ENCODE results near the gene CLIP2. TPM values are rescaled to one million over a fixed set of nuclear protein-coding genes. Genes with fewer than 3 reads are reported as not detected.

Gene CLIP2
- total and polyA plus RNA-seq, 2 of the 8 experiments (the other 6 are each of a cell fraction or from before 2014, with no cell fraction given) = 8.3 to 41.5 TPM

- no peak overlapping the region for H2BK15ac ChIP-seq (ENCODE audit: low read length)
- ChIA-PET POLR2A (ENCODE audit: partially characterized antibody) (interaction anchor here (1.2 to 4.4 kb wide), 3 partner anchors 8 to 14 kb away, joined by 3 to 32 read pairs (median 7); no protein-coding TSS in a partner anchor), CTCF (ENCODE audit: partially characterized antibody) (interaction anchor here (0.7 to 6.4 kb wide), 8 partner anchors 9 to 122 kb away, joined by 3 to 47 read pairs (median 6); no protein-coding TSS in a partner anchor)
- peaks cover 4 to 35% (median 16%) of the 10 kb centered on the region in 4 experiments for H3K4me1 ChIP-seq (replicated peaks in 1 of 4; ENCODE audit: control insufficient read depth in 3 of 4, insufficient read depth in 4 of 4, low read length in 3 of 4)
- H4K5ac ChIP-seq (ENCODE audit: insufficient read length, low read depth, low read length) = no peak overlapping the region
- H2AK5ac ChIP-seq (ENCODE audit: low read depth, low read length) = 0 out of 2 replicates have a peak overlapping the region, but pooled peaks have one; percentile 82
- H2BK5ac ChIP-seq (ENCODE audit: low read depth, low read length) = no peak overlapping the region
- no peaks in the 10 kb centered on the region for H3K9me3 ChIP-seq (ENCODE audit: insufficient read depth in 2 of 2, low read depth in 1 of 2, low read length in 1 of 2)
- no peak overlapping the region for H4K8ac ChIP-seq (ENCODE audit: extremely low read depth, insufficient read depth, low read length)
- no peak overlapping the region for H2BK120ac ChIP-seq (replicated peaks; ENCODE audit: low read depth, low read length)
- H3K4me2 ChIP-seq (ENCODE audit: insufficient read depth in 1 of 2, low read depth in 2 of 2, low read length in 2 of 2) = no peak overlapping the region
- no peak overlapping the region for H4K91ac ChIP-seq (replicated peaks; ENCODE audit: insufficient read length, low read length)
- H3K56ac ChIP-seq (replicated peaks; ENCODE audit: insufficient read length, low read depth, low read length) = no peak overlapping the region
- H3K79me1 ChIP-seq (ENCODE audit: low read depth, low read length) = no peaks in the 10 kb centered on the region
- no peak for TF ChIP-seq PHF8 (conservative IDR thresholded peaks at IDR 0.05; ENCODE audit: low read depth, low read length)
- TF ChIP-seq KDM4A (IDR thresholded peaks at IDR 0.05; ENCODE audit: low read depth, low read length, severe bottlenecking) = no peak
- no peak for TF ChIP-seq KDM1A (IDR thresholded peaks at IDR 0.05; ENCODE audit: borderline replicate concordance, low read length)
- TF ChIP-seq EP300 (IDR thresholded peaks at IDR 0.05; ENCODE audit: borderline replicate concordance in 1 of 2, low read depth in 2 of 2, low read length in 2 of 2) = no peak
- no peaks in the 10 kb centered on the region for H3K36me3 ChIP-seq (ENCODE audit: control insufficient read depth in 2 of 4, insufficient read depth in 4 of 4, low read length in 3 of 4)
- peaks cover 5% of the 10 kb centered on the region; the same call in 1 of the 2 replicates for H3K23me2 ChIP-seq (ENCODE audit: low read depth, low read length)
- no peak overlapping the region for H3K9ac ChIP-seq (replicated peaks in 1 of 4; ENCODE audit: extremely low read depth in 1 of 4, low read depth in 3 of 4, low read length in 3 of 4)
- H3K79me2 ChIP-seq (ENCODE audit: control insufficient read depth in 1 of 2, insufficient read depth in 2 of 2, low read length in 2 of 2) = no peaks in the 10 kb centered on the region
- H3K14ac ChIP-seq (ENCODE audit: insufficient read length) = no peak overlapping the region
- H3K18ac ChIP-seq (ENCODE audit: extremely low read depth, low read length) = no peak overlapping the region
- peaks cover 0 to 4% (median 0%) of the 10 kb centered on the region in 4 experiments; a peak in 3 of 7 replicates for H3K27me3 ChIP-seq (replicated peaks in 1 of 4; ENCODE audit: control insufficient read depth in 3 of 4, extremely low read depth in 1 of 4, insufficient read depth in 3 of 4, low read length in 3 of 4)
- no peak overlapping the region for H2AFZ ChIP-seq (ENCODE audit: low read length)
- H2BK12ac ChIP-seq (ENCODE audit: low read depth, low read length) = peak overlapping the region; percentile 80; the same call in 1 of the 2 replicates
- H3K4me3 ChIP-seq (ENCODE audit: extremely low read depth in 1 of 4, insufficient read depth in 2 of 4, low read depth in 3 of 4, low read length in 4 of 4) = no peak overlapping the region
- H3K23ac ChIP-seq (ENCODE audit: insufficient read length) = no peak overlapping the region
- H3K27ac ChIP-seq (ENCODE audit: low read depth, low read length) = no peak overlapping the region
- H3K4ac ChIP-seq (replicated peaks; ENCODE audit: insufficient read length, low read depth, low read length) = peak overlapping the region; percentile 21
- DNase-seq (ENCODE audit: low read depth in 1 of 2, low spot score in 2 of 2) = no peak
- 91% methylated on average over 9 of the region's 9 CpGs; no CpG with 5 or more reads in 1 of the 2 experiments for WGBS, 2 experiments (ENCODE audit: extremely low coverage in 1 of 2, insufficient coverage in 1 of 2, insufficient read length in 1 of 2, insufficient replicate concordance in 2 of 2, low coverage in 1 of 2, low lambda C conversion rate in 2 of 2, missing lambda C conversion rate in 1 of 2)
- H4K20me1 ChIP-seq (replicated peaks in 1 of 2; ENCODE audit: control insufficient read depth in 1 of 2, insufficient read depth in 2 of 2, low read length in 2 of 2) = no peaks in the 10 kb centered on the region
- H2BK20ac ChIP-seq (ENCODE audit: low read length) = peak overlapping the region; percentile 61; the same call in 1 of the 2 replicates
- no peak for FAIRE-seq
Measured at GRCh38 chr7:74283858-74284447, 5.3 kb upstream of the CLIP2 start.
